ENCODE data around the gene ELOVL6. TPM values are rescaled to one million over a fixed set of nuclear protein-coding genes. Genes with fewer than 3 reads are reported as not detected.

The ELOVL6 gene
- total RNA-seq, 2 donors from 2014 or later = 43.7 to 66.3 TPM

GRCh38 chr4:110131916-110132315 is 66.5 kb downstream of the ELOVL6 start:
- Histone ChIP-seq H3K27ac (peak overlapping the region; percentile 58), H3K4me1 (peaks cover 5% of the 10 kb centered on the region), H3K36me3 (no peaks in the 10 kb centered on the region), H3K27me3 (no peaks in the 10 kb centered on the region), H3K4me3 (no peak overlapping the region), H3K9ac (ENCODE audit: low read depth in 2 of 2, low read length in 2 of 2) (no peak overlapping the region), H3K9me3 (no peaks in the 10 kb centered on the region)
- intact Hi-C loops (cut with DNase I) = no loop called here
- TF ChIP-seq CTCF (IDR thresholded peaks at IDR 0.05) = no peak
- peak; percentile 48 for DNase-seq

- no peak for DNase-seq
- H3K9me3 ChIP-seq = no peaks in the 10 kb centered on the region
- intact Hi-C loops (cut with DNase I) = no loop called here
- TF ChIP-seq CTCF (IDR thresholded peaks at IDR 0.05) = no peak
- H3K9ac ChIP-seq (ENCODE audit: low read depth in 2 of 2, low read length in 2 of 2) = no peak overlapping the region
- no peak overlapping the region for H3K4me3 ChIP-seq
- H3K36me3 ChIP-seq = no peaks in the 10 kb centered on the region
- peaks cover 5% of the 10 kb centered on the region for H3K4me1 ChIP-seq
- H3K27me3 ChIP-seq = no peaks in the 10 kb centered on the region
- H3K27ac ChIP-seq = no peak overlapping the region
Measured at GRCh38 chr4:110130576-110131358, 67.6 kb downstream of the ELOVL6 start.

GRCh38 chr4:110129544-110129943 is 68.9 kb downstream of the ELOVL6 start:
- no peaks in the 10 kb centered on the region for H3K36me3 ChIP-seq
- no peak overlapping the region for H3K9ac ChIP-seq (ENCODE audit: low read depth in 2 of 2, low read length in 2 of 2)
- TF ChIP-seq CTCF (IDR thresholded peaks at IDR 0.05) = no peak
- peak overlapping the region; percentile 8 for H3K27ac ChIP-seq
- DNase-seq = no peak
- H3K9me3 ChIP-seq = no peaks in the 10 kb centered on the region
- no peak overlapping the region for H3K4me3 ChIP-seq
- peaks cover 5% of the 10 kb centered on the region for H3K4me1 ChIP-seq
- intact Hi-C loops (cut with DNase I) = no loop called here
- H3K27me3 ChIP-seq = no peaks in the 10 kb centered on the region

GRCh38 chr4:110128472-110128919 is 69.9 kb downstream of the ELOVL6 start:
- Histone ChIP-seq H3K4me3 (no peak overlapping the region), H3K9ac (ENCODE audit: low read depth in 2 of 2, low read length in 2 of 2) (no peak overlapping the region), H3K27ac (peak overlapping the region; percentile 58), H3K9me3 (no peaks in the 10 kb centered on the region), H3K36me3 (no peaks in the 10 kb centered on the region), H3K27me3 (no peaks in the 10 kb centered on the region), H3K4me1 (peaks cover 5% of the 10 kb centered on the region)
- intact Hi-C loops (cut with DNase I) = no loop called here
- no peak for TF ChIP-seq CTCF (IDR thresholded peaks at IDR 0.05)
- peak; percentile 43 for DNase-seq

- no peaks in the 10 kb centered on the region for H3K27me3 ChIP-seq
- DNase-seq = no peak
- no peak for TF ChIP-seq CTCF (IDR thresholded peaks at IDR 0.05)
- no peak overlapping the region for H3K4me3 ChIP-seq
- intact Hi-C loops (cut with DNase I) = no loop called here
- H3K9me3 ChIP-seq = no peaks in the 10 kb centered on the region
- H3K27ac ChIP-seq = peak overlapping the region; percentile 58
- no peak overlapping the region for H3K9ac ChIP-seq (ENCODE audit: low read depth in 2 of 2, low read length in 2 of 2)
- H3K4me1 ChIP-seq = peaks cover 5% of the 10 kb centered on the region
- no peaks in the 10 kb centered on the region for H3K36me3 ChIP-seq
Measured at GRCh38 chr4:110128029-110128428, 70.4 kb downstream of the ELOVL6 start.
